ENCODE data around the gene ZNF587B. TPM values are rescaled to one million over a fixed set of nuclear protein-coding genes. Genes with fewer than 3 reads are reported as not detected.

The ZNF587B gene
- total RNA-seq, 2 experiments from 2014 or later = 16.2 to 18.4 TPM

Other genes starting within 250 kb of the ZNF587B start
- gene ZIK1, start 246.2 kb upstream of the ZNF587B start, total RNA-seq = 1 to 10 TPM; 8.2 to 8.4 TPM
- gene ZNF530, start 230.4 kb upstream of the ZNF587B start, total RNA-seq = 10 to 100 TPM; 10.3 to 12.1 TPM
- 10 to 100 TPM; 13.7 to 15.4 TPM for gene ZNF134, start 216.1 kb upstream of the ZNF587B start, total RNA-seq
- 10 to 100 TPM; 16.5 to 17.9 TPM for gene ZNF211, start 197.1 kb upstream of the ZNF587B start, total RNA-seq
- not detected for gene ZSCAN4, start 161.4 kb upstream of the ZNF587B start, total RNA-seq
- gene ZNF551, start 148.3 kb upstream of the ZNF587B start, total RNA-seq = 10 to 100 TPM; 13.4 to 16.2 TPM
- 1 to 10 TPM; 5.0 to 5.8 TPM for gene ZNF154, start 121.1 kb upstream of the ZNF587B start, total RNA-seq
- gene ZNF671, start 102.7 kb upstream of the ZNF587B start, total RNA-seq = 10 to 100 TPM; 13.9 to 14.4 TPM
- gene ZNF776, start 83.5 kb upstream of the ZNF587B start, total RNA-seq = 10 to 100 TPM; 16.1 to 21.4 TPM
- gene ZNF586, start 60.6 kb upstream of the ZNF587B start, total RNA-seq = 10 to 100 TPM; 26.8 to 28.4 TPM
- 10 to 100 TPM in 1 of 2 experiments, 1 to 10 TPM in 1; 8.7 to 10.0 TPM for gene ZNF552, start 15.4 kb upstream of the ZNF587B start, total RNA-seq
- gene ZNF587, start 19.6 kb downstream of the ZNF587B start, total RNA-seq = 10 to 100 TPM; 35.3 to 35.6 TPM
- gene ZNF814, start 58.7 kb downstream of the ZNF587B start, total RNA-seq = 10 to 100 TPM; 20.9 to 22.2 TPM
- gene ZNF417, start 86.3 kb downstream of the ZNF587B start, total RNA-seq = 10 to 100 TPM; 30.3 to 30.7 TPM
- 1 to 10 TPM; 7.2 to 7.9 TPM for gene ZNF418, start 105.1 kb downstream of the ZNF587B start, total RNA-seq
- gene ZNF256, start 117.4 kb downstream of the ZNF587B start, total RNA-seq = 1 to 10 TPM; 9.1 to 9.3 TPM
- under 1 TPM; 0.37 to 0.82 TPM for gene C19orf18, start 144.2 kb downstream of the ZNF587B start, total RNA-seq
- gene ZNF606, start 172.5 kb downstream of the ZNF587B start, total RNA-seq = 10 to 100 TPM; 11.1 to 15.3 TPM
- not detected for gene ZSCAN1, start 203.7 kb downstream of the ZNF587B start, total RNA-seq
- 1 to 10 TPM in 1 of 2 experiments, under 1 TPM in 1; 0.77 to 1.1 TPM for gene ZNF135, start 229.0 kb downstream of the ZNF587B start, total RNA-seq